WTC11 (cell line): ENCODE data around the gene CD59. TPM values are rescaled to one million over a fixed set of nuclear protein-coding genes. Genes with fewer than 3 reads are reported as not detected.

Experiments used
- ATAC-seq: fragments of 200-7000 bp; cut with Tn5 transposase; 2 replicates; pipeline ENCODE4 v1.10.0; 2021; ENCODE audit warnings: mild to moderate bottlenecking, moderate library complexity
- CTCF ChIA-PET: fragments of 300-600 bp; sonication (Branson Sonifier 250); formaldehyde crosslinking; loops from one replicate; lab custom pipeline; 2021; ENCODE audit warnings: antibody characterized with exemption; lab: Charles Lee
- POLR2A ChIA-PET: fragments of 350-600 bp; sonication (Branson Sonifier 250); formaldehyde crosslinking; loops from one replicate; lab custom pipeline; 2021; ENCODE audit warnings: antibody characterized with exemption; lab: Charles Lee
- DNase-seq: peaks from one replicate; pipeline ENCODE4 v3.0.0; 2021; ENCODE audit warnings: low spot score
- H3K27ac Mint-ChIP-seq: 2 replicates; pipeline ENCODE4 v1.8.0; 2021; ENCODE audit warnings: mixed read lengths
- H3K27me3 Mint-ChIP-seq: 2 replicates; pipeline ENCODE4 v1.8.0; 2021; ENCODE audit warnings: low read depth, mild to moderate bottlenecking, moderate library complexity, mixed read lengths
- H3K36me3 Mint-ChIP-seq: 2 replicates; pipeline ENCODE4 v1.8.0; 2021; ENCODE audit warnings: mixed read lengths
- H3K4me1 Mint-ChIP-seq: 2 replicates; pipeline ENCODE4 v1.8.0; 2022; ENCODE audit warnings: mixed read lengths
- H3K4me3 Mint-ChIP-seq: 2 replicates; pipeline ENCODE4 v1.8.0; 2021; ENCODE audit warnings: mild to moderate bottlenecking, moderate library complexity, mixed read lengths
- H3K9me3 Mint-ChIP-seq: 2 replicates; pipeline ENCODE4 v1.8.0; 2021; ENCODE audit warnings: mixed read lengths
- ATF3 ChIP-seq: sonication (generic); formaldehyde crosslinking; conservative IDR thresholded peaks from 2 replicates; pipeline ENCODE4 v1.8.1; 2022; ENCODE audit warnings: mild to moderate bottlenecking, missing genetic modification reagents
- FOXK1 ChIP-seq: sonication (generic); formaldehyde crosslinking; IDR thresholded peaks from 2 replicates; pipeline ENCODE4 v1.8.0; 2022; ENCODE audit warnings: mild to moderate bottlenecking, moderate library complexity, missing genetic modification reagents
- GTF2I ChIP-seq: fragments of 250-450 bp; sonication (Bioruptor Pico); conservative IDR thresholded peaks from 2 replicates; pipeline ENCODE4 v1.4.0; 2021; ENCODE audit warnings: mild to moderate bottlenecking
- HMGA2 ChIP-seq: fragments of 250-450 bp; sonication (Bioruptor Pico); IDR thresholded peaks from 2 replicates; pipeline ENCODE4 v1.4.0; 2021; ENCODE audit warnings: mild to moderate bottlenecking, moderate library complexity
- HMGXB4 ChIP-seq: sonication (generic); formaldehyde crosslinking; IDR thresholded peaks from 2 replicates; pipeline ENCODE4 v1.8.1; 2023; ENCODE audit warnings: mild to moderate bottlenecking, moderate library complexity, missing genetic modification reagents
- JUN ChIP-seq: sonication (generic); formaldehyde crosslinking; IDR thresholded peaks from 2 replicates; pipeline ENCODE4 v1.8.0; 2023; ENCODE audit warnings: mild to moderate bottlenecking, missing genetic modification reagents
- MYBL2 ChIP-seq: sonication (generic); formaldehyde crosslinking; IDR thresholded peaks from 2 replicates; pipeline ENCODE4 v1.8.1; 2023; ENCODE audit warnings: mild to moderate bottlenecking, moderate library complexity, missing genetic modification reagents
- NFE2L1 ChIP-seq: sonication (generic); formaldehyde crosslinking; IDR thresholded peaks from 2 replicates; pipeline ENCODE4 v1.8.1; 2023; ENCODE audit warnings: missing genetic modification reagents
- NFYB ChIP-seq: sonication (generic); formaldehyde crosslinking; conservative IDR thresholded peaks from 2 replicates; pipeline ENCODE4 v1.8.0; 2022; ENCODE audit warnings: low read depth, missing genetic modification reagents
- NR2C2 ChIP-seq: sonication (generic); formaldehyde crosslinking; IDR thresholded peaks from 2 replicates; pipeline ENCODE4 v1.8.0; 2022; ENCODE audit warnings: mild to moderate bottlenecking, missing genetic modification reagents
- OVOL2 ChIP-seq: fragments of 250-450 bp; sonication (Bioruptor Pico); IDR thresholded peaks from 2 replicates; pipeline ENCODE4 v1.9.0; 2021; ENCODE audit warnings: mild to moderate bottlenecking, borderline replicate concordance
- PRRX2 ChIP-seq: fragments of 250-450 bp; sonication (Bioruptor Pico); IDR thresholded peaks from 2 replicates; pipeline ENCODE4 v1.8.0; 2021; ENCODE audit warnings: mild to moderate bottlenecking
- SMAD3 ChIP-seq: sonication (generic); formaldehyde crosslinking; IDR thresholded peaks from 2 replicates; pipeline ENCODE4 v1.8.0; 2022; ENCODE audit warnings: missing genetic modification reagents, mild to moderate bottlenecking, borderline replicate concordance
- SMAD4 ChIP-seq: sonication (generic); formaldehyde crosslinking; IDR thresholded peaks from 2 replicates; pipeline ENCODE4 v1.8.0; 2022; ENCODE audit warnings: mild to moderate bottlenecking, missing genetic modification reagents
- TEAD4 ChIP-seq: sonication (generic); formaldehyde crosslinking; IDR thresholded peaks from 2 replicates; pipeline ENCODE4 v1.8.0; 2022; ENCODE audit warnings: mild to moderate bottlenecking, missing genetic modification reagents
- TP53 ChIP-seq: sonication (generic); formaldehyde crosslinking; IDR thresholded peaks from 2 replicates; pipeline ENCODE4 v1.8.1; 2023; ENCODE audit warnings: mild to moderate bottlenecking, missing genetic modification reagents
- ZNF121 ChIP-seq: sonication (generic); formaldehyde crosslinking; IDR thresholded peaks from 2 replicates; pipeline ENCODE4 v1.8.0; 2023; ENCODE audit warnings: missing genetic modification reagents
- ZNF219 ChIP-seq: sonication (generic); formaldehyde crosslinking; IDR thresholded peaks from 2 replicates; pipeline ENCODE4 v1.8.0; 2023; ENCODE audit warnings: missing genetic modification reagents, mild to moderate bottlenecking, borderline replicate concordance
- ZNF232 ChIP-seq: sonication (generic); formaldehyde crosslinking; IDR thresholded peaks from 2 replicates; pipeline ENCODE4 v1.8.0; 2022; ENCODE audit warnings: mild to moderate bottlenecking, missing genetic modification reagents
- ZNF396 ChIP-seq: fragments of 250-450 bp; sonication (Bioruptor Pico); IDR thresholded peaks from 2 replicates; pipeline ENCODE4 v1.8.0; 2021; ENCODE audit warnings: mild to moderate bottlenecking, moderate library complexity, borderline replicate concordance
- ZNF416 ChIP-seq: fragments of 250-450 bp; sonication (Bioruptor Pico); IDR thresholded peaks from 2 replicates; pipeline ENCODE4 v1.9.0; 2021; ENCODE audit warnings: mild to moderate bottlenecking, inconsistent platforms
- ZNF425 ChIP-seq: fragments of 250-450 bp; sonication (Bioruptor Pico); conservative IDR thresholded peaks from 2 replicates; pipeline ENCODE4 v1.9.0; 2021; ENCODE audit warnings: mild to moderate bottlenecking
- total RNA-seq: library from RNA; stranded (reverse); gene quantifications from 3 replicates; pipeline ENCODE4 v1.2.3, GENCODE V29; 2021
- TF ChIP-seq, protein P1 (sequence below): fragments of 200-600 bp; IDR thresholded peaks from 2 replicates; pipeline ENCODE4 v1.8.0; 2022; ENCODE audit warnings: antibody characterized with exemption
- TF ChIP-seq, protein P2 (sequence below): sonication (generic); formaldehyde crosslinking; IDR thresholded peaks from 2 replicates; pipeline ENCODE4 v1.8.1; 2022; ENCODE audit warnings: low read depth, missing genetic modification reagents, borderline replicate concordance
- TF ChIP-seq, protein P3 (sequence below): sonication (generic); formaldehyde crosslinking; IDR thresholded peaks from 2 replicates; pipeline ENCODE4 v1.8.1; 2023; ENCODE audit warnings: mild to moderate bottlenecking, missing genetic modification reagents

Gene CD59
- total RNA-seq, 1 experiment from 2014 or later: 65.8 TPM

GRCh38 chr11:33772870-33773269 lies 36.6 kb upstream of the CD59 start:
- Mint-ChIP-seq H3K27ac (no peak overlapping the region), H3K9me3 (no peaks in the 10 kb centered on the region)
- POLR2A ChIA-PET: interaction anchor here (2.1 kb wide), 1 partner anchor 37 kb away, joined by 6 read pairs; the partner anchor contains the start of gene CD59

GRCh38 chr11:33772300-33772699 lies 36.1 kb upstream of the CD59 start:
- DNase-seq: no peak
- Mint-ChIP-seq H3K27ac (no peak overlapping the region), H3K4me1 (peaks cover 24% of the 10 kb centered on the region), H3K4me3 (no peak overlapping the region; the same call in 1 of the 2 replicates), H3K36me3 (peaks cover 5% of the 10 kb centered on the region; the same call in 1 of the 2 replicates), H3K27me3 (peaks cover 29% of the 10 kb centered on the region), H3K9me3 (no peaks in the 10 kb centered on the region)
- ChIA-PET POLR2A (interaction anchor here (2.1 kb wide), 1 partner anchor 36 kb away, joined by 6 read pairs; the partner anchor contains the start of gene CD59), CTCF (interaction anchor here (1.4 kb wide), 1 partner anchor 36 kb away, joined by 4 read pairs; no protein-coding TSS in a partner anchor)
- no peak for ATAC-seq
- no peak for TF ChIP-seq ZNF121 (CRISPR knock-in tag)
- no peak for TF ChIP-seq FOXK1
- no peak for TF ChIP-seq HMGA2
- TF ChIP-seq SMAD3: no peak
- TF ChIP-seq NFE2L1 (CRISPR knock-in tag): no peak
- TF ChIP-seq HMGXB4 (CRISPR knock-in tag): no peak
- no peak for TF ChIP-seq ZNF396 (CRISPR knock-in tag)
- no peak for TF ChIP-seq TEAD4 (CRISPR knock-in tag)
- no peak for TF ChIP-seq MYBL2 (CRISPR knock-in tag)
- TF ChIP-seq ZNF416 (CRISPR knock-in tag): no peak
- no peak for TF ChIP-seq ZNF425 (CRISPR knock-in tag)
- TF ChIP-seq OVOL2 (CRISPR knock-in tag): no peak
- no peak for TF ChIP-seq JUN (CRISPR knock-in tag)
- TF ChIP-seq NFYB (CRISPR knock-in tag): no peak
- TF ChIP-seq NR2C2 (CRISPR knock-in tag): no peak

More at GRCh38 chr11:33772870-33773269, 36.6 kb upstream of the CD59 start:
- Mint-ChIP-seq H3K4me3 (peak overlapping the region; percentile 89), H3K27me3 (peaks cover 29% of the 10 kb centered on the region), H3K36me3 (peaks cover 2% of the 10 kb centered on the region; the same call in 1 of the 2 replicates), H3K4me1 (peaks cover 26% of the 10 kb centered on the region)
- DNase-seq: no peak
- CTCF ChIA-PET: no interaction called here
- TF ChIP-seq TP53 (CRISPR knock-in tag): no peak
- ATAC-seq: no peak

- CTCF ChIA-PET: interaction anchor here (1.5 kb wide), 1 partner anchor 218 kb away, joined by 6 read pairs; no protein-coding TSS in a partner anchor
- Mint-ChIP-seq H3K27ac (no peak overlapping the region), H3K27me3 (peaks cover 15% of the 10 kb centered on the region), H3K36me3 (peaks cover 7% of the 10 kb centered on the region), H3K9me3 (no peaks in the 10 kb centered on the region), H3K4me1 (peaks cover 11% of the 10 kb centered on the region), H3K4me3 (no peak overlapping the region)
- POLR2A ChIA-PET: no interaction called here
- ATAC-seq (no peak), DNase-seq (no peak)
- TF ChIP-seq, protein P1, sequence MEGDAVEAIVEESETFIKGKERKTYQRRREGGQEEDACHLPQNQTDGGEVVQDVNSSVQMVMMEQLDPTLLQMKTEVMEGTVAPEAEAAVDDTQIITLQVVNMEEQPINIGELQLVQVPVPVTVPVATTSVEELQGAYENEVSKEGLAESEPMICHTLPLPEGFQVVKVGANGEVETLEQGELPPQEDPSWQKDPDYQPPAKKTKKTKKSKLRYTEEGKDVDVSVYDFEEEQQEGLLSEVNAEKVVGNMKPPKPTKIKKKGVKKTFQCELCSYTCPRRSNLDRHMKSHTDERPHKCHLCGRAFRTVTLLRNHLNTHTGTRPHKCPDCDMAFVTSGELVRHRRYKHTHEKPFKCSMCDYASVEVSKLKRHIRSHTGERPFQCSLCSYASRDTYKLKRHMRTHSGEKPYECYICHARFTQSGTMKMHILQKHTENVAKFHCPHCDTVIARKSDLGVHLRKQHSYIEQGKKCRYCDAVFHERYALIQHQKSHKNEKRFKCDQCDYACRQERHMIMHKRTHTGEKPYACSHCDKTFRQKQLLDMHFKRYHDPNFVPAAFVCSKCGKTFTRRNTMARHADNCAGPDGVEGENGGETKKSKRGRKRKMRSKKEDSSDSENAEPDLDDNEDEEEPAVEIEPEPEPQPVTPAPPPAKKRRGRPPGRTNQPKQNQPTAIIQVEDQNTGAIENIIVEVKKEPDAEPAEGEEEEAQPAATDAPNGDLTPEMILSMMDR: no peak
- TF ChIP-seq, protein P2, sequence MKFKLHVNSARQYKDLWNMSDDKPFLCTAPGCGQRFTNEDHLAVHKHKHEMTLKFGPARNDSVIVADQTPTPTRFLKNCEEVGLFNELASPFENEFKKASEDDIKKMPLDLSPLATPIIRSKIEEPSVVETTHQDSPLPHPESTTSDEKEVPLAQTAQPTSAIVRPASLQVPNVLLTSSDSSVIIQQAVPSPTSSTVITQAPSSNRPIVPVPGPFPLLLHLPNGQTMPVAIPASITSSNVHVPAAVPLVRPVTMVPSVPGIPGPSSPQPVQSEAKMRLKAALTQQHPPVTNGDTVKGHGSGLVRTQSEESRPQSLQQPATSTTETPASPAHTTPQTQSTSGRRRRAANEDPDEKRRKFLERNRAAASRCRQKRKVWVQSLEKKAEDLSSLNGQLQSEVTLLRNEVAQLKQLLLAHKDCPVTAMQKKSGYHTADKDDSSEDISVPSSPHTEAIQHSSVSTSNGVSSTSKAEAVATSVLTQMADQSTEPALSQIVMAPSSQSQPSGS: no peak
- TF ChIP-seq NFYB (CRISPR knock-in tag) (no peak), GTF2I (CRISPR knock-in tag) (no peak), ZNF219 (CRISPR knock-in tag) (no peak), SMAD4 (CRISPR knock-in tag) (no peak), PRRX2 (CRISPR knock-in tag) (no peak), ATF3 (CRISPR knock-in tag) (no peak), ZNF121 (CRISPR knock-in tag) (no peak), ZNF232 (CRISPR knock-in tag) (no peak)
- TF ChIP-seq, protein P3, sequence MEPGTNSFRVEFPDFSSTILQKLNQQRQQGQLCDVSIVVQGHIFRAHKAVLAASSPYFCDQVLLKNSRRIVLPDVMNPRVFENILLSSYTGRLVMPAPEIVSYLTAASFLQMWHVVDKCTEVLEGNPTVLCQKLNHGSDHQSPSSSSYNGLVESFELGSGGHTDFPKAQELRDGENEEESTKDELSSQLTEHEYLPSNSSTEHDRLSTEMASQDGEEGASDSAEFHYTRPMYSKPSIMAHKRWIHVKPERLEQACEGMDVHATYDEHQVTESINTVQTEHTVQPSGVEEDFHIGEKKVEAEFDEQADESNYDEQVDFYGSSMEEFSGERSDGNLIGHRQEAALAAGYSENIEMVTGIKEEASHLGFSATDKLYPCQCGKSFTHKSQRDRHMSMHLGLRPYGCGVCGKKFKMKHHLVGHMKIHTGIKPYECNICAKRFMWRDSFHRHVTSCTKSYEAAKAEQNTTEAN (CRISPR knock-in tag): no peak
Observed at GRCh38 chr11:33770236-33770635, 34.0 kb upstream of the CD59 start.
